ENCODE measurements around the gene WIF1. TPM values are rescaled to one million over a fixed set of nuclear protein-coding genes. Genes with fewer than 3 reads are reported as not detected.
A peak's percentile ranks its signal among the peaks of the same experiment; 100 is the strongest.

Gene WIF1
- total RNA-seq = not detected in 2 replicates

DNA sequence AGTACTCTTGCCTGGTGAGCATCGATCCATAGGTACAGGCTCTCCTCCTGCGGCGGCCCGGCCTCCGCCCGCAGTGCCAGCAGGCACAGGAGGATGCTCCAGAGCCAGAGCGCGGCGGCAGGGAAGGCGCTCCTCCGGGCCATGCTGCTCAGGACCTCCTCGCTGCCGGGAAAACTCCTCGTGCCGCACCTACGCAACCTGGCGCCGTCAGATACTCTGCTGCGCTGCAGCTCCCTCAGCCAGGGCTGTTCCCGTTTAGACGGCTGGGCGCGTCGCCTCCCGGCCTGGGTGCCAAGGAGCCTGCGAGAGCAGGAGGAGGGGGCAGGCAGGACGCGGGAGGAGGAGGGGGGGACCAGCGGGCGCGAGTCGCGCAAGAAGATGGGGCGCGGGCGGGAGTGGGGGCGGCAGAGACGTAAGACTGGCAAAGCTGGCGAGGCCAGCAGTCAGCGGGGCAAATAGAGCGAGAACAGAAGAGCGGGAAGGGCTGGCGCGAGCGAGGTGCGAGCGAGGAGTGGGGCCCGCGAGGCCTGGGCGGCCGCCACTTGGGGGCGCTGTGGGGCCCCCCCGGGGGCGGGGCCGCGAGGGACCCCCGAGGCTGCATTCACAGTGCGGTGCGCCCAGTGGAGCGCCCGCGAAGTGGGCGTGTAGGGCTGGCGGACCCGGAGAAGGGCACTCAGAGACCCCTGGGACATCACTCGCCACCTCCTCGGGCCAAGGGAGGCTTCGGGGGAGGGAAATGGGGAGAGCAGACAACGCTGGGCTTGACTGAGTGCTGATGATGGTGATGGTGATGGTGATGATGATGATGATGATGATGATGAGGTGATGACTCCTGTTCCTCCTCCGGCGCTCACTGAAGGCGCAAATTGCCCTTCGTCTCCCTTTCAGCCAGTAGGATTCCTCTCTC lies at the start of gene WIF1:
Gene WIF1, minus strand, starts transcription at position 257 of the 907 bp plus-strand sequence. Its CDS starts 114 bp downstream, at position 143.
- peak; percentile 2 to 13 for DNase-seq (ENCODE audit: low read depth in 2 of 2)

GRCh38 chr12:65170209-65170881 lies 49.2 kb upstream of the WIF1 start:
- DNase-seq (ENCODE audit: low read depth in 2 of 2) = peak; percentile 53 to 83

DNA sequence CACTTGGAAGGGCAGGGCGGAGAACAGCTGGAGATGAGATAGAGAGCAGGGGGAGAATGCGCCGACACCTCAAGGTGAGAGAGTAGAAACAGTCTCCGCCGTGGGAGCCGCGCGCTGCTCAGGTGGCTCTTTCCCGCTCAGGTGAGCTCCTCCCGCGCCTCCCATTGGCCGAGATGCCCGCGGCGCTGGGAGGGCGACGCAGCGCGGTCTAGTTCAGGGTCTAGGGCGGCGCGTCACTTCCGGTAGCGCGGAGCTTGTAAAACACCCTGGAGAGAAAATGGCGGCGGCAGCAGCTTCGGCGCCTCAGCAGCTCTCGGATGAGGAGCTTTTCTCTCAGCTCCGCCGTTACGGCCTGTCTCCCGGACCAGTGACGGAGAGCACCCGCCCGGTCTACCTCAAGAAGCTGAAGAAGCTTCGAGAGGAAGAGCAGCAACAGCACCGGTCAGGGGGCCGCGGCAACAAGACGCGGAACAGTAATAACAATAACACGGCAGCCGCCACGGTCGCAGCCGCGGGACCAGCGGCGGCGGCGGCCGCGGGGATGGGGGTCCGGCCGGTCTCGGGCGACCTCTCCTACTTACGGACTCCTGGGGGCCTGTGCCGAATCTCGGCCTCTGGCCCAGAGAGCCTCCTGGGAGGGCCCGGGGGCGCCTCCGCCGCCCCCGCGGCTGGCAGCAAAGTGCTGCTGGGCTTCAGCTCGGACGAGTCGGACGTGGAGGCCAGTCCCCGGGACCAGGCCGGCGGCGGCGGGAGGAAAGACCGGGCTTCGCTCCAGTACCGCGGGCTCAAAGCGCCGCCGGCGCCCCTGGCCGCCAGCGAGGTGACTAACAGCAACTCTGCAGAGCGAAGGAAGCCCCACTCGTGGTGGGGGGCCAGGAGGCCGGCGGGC lies 48.5 kb upstream of the WIF1 start, which contains the start of gene LEMD3:
Gene LEMD3, plus strand, starts transcription at position 264 of the 889 bp plus-strand sequence. Its CDS starts 14 bp downstream, at position 278.
- peak; percentile 94 to 95 for DNase-seq (ENCODE audit: low read depth in 2 of 2)

GRCh38 chr12:65168681-65169319 lies 47.7 kb upstream of the WIF1 start:
- DNase-seq (ENCODE audit: low read depth in 2 of 2) = no peak

DNA sequence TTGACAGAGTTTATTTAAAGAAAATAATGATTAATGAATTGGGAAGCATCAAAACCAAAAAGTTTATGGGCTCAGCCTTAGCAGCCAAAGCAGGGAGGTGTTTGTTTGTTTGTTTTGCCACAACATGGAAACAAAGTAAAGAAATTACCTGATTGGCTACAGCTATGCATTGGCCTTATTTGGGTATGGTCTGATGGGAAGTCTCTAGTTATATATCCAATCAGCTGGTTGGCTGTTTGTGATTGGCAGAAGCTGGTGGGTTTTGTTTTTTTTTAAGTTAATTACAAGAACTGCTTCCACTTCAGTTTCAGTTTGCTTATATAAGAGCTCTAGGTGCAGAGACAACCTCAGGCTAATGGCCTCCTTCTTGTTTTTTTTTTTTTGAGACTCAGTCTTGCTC lies 43.7 kb upstream of the WIF1 start:
- DNase-seq (ENCODE audit: low read depth in 2 of 2) = no peak

DNA sequence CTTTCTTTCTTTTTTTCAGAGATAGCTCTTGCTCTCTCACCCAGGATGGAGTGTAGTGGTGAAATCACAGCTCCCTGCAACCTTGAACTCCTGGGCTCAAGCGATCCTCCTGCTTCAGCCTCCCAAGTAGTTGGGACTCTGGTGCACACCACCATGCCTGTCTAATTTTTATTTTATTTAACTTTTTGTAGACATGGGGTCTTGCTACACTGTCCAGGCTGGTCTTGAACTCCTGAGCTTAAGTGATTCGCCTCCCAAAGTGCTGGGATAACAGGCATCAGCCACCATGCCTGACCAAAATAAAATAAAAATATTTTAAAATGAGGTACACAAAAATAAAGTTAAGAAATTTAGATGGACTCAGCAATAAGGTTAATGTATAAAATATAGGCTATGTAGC lies 43.1 kb upstream of the WIF1 start:
- DNase-seq (ENCODE audit: low read depth in 2 of 2) = no peak

DNA sequence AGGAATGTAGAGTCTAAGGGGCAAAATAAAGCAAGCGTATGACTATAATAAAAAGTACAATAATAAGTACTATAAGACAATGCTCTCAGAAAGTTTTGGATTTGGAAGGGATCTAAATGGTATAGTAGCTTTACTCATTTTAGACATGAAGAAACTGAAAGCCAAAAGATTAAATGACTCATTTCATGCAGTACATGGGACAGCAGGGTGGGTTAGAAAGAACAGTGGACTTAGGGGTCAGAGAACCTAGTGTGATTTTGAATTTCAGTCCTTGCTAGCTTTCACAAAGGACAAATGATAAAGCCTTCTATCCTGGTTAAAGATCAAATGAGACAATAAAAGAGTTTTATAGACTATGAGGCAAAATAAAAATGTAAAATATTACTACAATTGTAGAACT lies 41.5 kb upstream of the WIF1 start:
- no peak for DNase-seq (ENCODE audit: low read depth in 2 of 2)

- DNase-seq (ENCODE audit: low read depth in 2 of 2) = no peak
These were observed 36.0 kb upstream of the WIF1 start for GRCh38 chr12:65157091-65157490.

GRCh38 chr12:65156366-65156841 lies 35.3 kb upstream of the WIF1 start:
- DNase-seq (ENCODE audit: low read depth in 2 of 2) = peak in 1 of 2 donors; percentile 32

GRCh38 chr12:65155784-65156183 lies 34.7 kb upstream of the WIF1 start:
- DNase-seq (ENCODE audit: low read depth in 2 of 2) = no peak

- no peak for DNase-seq (ENCODE audit: low read depth in 2 of 2)
These were observed 31.5 kb upstream of the WIF1 start for GRCh38 chr12:65152596-65152995.

GRCh38 chr12:65152012-65152411 lies 30.9 kb upstream of the WIF1 start:
- no peak for DNase-seq (ENCODE audit: low read depth in 2 of 2)

DNA sequence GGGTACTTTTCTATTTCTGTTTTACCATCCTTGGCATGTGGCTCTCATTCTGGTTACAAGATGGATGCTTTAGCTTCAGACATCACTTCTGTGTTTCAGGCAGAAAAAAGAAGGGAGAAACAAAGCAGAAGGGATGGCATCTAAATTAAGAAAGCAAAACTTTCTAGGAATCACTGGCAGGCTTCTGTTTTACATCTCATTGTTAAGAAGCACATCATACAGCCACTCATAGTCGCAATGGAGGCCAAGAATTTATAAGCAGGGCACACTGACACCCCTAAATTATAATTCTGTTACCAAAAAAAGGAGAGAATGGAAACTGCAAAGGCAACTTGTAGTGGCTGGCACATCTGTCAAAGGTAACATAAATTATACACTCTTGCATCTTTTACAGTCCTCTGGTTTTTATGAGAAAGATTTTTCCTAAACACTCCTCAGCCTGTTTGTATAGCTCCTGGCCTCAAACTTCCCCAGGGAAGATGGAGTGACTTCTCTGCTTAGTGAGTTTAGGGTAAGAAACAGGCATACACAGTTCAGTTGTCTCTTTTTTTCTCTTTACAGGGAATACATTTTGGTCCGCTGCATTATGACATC lies 26.3 kb upstream of the WIF1 start:
- DNase-seq (ENCODE audit: low read depth in 2 of 2) = no peak

GRCh38 chr12:65140738-65141137 lies 19.6 kb upstream of the WIF1 start:
- DNase-seq (ENCODE audit: low read depth in 2 of 2) = no peak

GRCh38 chr12:65139389-65139788 lies 18.3 kb upstream of the WIF1 start:
- DNase-seq (ENCODE audit: low read depth in 2 of 2) = no peak

DNA sequence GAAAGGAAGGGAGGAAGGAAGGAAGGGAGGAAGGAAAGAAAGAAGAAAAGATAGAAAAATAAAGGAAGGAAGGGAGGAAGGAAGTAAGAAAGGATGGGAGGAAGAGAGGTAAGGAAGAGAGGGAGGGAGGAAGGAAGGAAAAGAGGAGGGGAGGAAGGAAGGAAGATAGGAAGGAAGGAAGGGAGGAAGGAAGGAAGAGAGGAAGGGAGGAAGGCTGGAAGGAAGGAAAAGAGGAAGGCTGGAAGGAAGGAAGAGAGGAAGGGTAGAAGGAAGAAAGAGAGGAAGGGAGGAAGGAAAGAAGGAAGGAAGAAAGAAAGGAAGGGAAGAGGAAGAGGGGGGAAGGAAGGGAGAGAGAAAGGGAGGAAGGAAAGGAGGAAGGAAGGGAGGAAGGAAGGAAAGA lies 12.8 kb upstream of the WIF1 start:
- no peak for DNase-seq (ENCODE audit: low read depth in 2 of 2)

- DNase-seq (ENCODE audit: low read depth in 2 of 2) = no peak
These were observed 5.4 kb upstream of the WIF1 start for GRCh38 chr12:65126482-65126881.

DNA sequence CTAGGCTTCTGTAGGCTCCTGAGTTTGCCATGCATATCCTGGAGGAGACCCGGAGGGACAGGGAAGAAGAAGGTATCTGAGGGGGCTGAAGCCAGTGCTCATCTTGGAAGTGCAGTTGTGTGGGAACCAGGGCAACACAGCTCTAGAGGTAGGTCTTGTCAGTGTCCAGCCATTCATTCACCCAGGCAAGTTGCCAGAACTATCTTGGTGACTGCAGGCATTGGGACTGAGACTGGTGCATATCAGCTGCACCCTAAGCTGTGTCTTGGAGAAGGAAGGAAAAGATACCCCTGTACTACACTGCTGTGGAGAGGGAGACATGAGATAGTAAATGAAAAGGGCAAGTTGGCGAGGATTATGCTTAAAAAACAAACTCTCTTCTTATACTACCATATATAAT lies 4.9 kb upstream of the WIF1 start:
- DNase-seq (ENCODE audit: low read depth in 2 of 2) = no peak

GRCh38 chr12:65125247-65125646 lies 4.1 kb upstream of the WIF1 start:
- DNase-seq (ENCODE audit: low read depth in 2 of 2) = no peak

DNA sequence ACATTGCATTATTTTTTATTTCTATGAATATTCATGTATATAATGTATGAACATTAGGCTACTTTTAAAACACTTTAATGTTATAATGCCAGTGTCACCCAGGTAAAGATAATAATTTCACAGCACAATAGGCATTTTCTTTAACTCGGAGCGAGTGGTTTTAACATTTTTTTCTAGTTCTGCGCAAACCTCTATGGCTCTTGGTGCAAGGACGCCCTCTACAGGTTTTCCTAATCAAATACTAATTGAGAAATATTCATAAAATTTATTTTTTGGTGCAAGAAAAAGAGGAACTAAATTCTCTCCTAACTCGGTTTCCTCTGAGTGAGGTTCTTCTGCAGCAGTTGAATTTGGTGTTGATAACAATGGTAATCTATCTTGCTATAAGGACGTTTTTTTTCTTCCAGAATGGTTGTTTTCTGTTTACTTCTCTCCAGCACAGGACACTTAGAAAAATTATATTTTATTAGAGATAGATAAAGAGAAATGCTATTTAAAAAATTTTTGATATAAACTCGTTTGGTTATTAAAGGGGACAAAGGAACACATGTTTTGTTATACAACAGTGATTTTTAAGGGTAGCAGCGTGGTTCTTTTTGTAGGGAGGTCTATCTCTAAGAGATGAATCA lies 2.4 kb upstream of the WIF1 start:
- DNase-seq (ENCODE audit: low read depth in 2 of 2) = peak; percentile 57 to 60
